Left kidney (tissue), 2 donors: ENCODE results near the gene COL4A3. TPM values are rescaled to one million over a fixed set of nuclear protein-coding genes. Genes with fewer than 3 reads are reported as not detected.
"Not testable (repeated sequence)": the region's sequence is repeated elsewhere in the genome, so short reads cannot be mapped to it uniquely, and the experiment has no call there.

Experiments used
- DNase-seq: peaks from one replicate; pipeline ENCODE4 v3.0.0-alpha.2; 2013
- polyA plus RNA-seq: library from polyadenylated mRNA; unstranded; fragments of 120-200 nt; gene quantifications from one replicate; pipeline ENCODE4 v1.2.1, GENCODE V29; 2013; ENCODE audit not compliant: insufficient read length

Gene COL4A3
- polyA plus RNA-seq, 1 donor = 79.8 TPM

DNA sequence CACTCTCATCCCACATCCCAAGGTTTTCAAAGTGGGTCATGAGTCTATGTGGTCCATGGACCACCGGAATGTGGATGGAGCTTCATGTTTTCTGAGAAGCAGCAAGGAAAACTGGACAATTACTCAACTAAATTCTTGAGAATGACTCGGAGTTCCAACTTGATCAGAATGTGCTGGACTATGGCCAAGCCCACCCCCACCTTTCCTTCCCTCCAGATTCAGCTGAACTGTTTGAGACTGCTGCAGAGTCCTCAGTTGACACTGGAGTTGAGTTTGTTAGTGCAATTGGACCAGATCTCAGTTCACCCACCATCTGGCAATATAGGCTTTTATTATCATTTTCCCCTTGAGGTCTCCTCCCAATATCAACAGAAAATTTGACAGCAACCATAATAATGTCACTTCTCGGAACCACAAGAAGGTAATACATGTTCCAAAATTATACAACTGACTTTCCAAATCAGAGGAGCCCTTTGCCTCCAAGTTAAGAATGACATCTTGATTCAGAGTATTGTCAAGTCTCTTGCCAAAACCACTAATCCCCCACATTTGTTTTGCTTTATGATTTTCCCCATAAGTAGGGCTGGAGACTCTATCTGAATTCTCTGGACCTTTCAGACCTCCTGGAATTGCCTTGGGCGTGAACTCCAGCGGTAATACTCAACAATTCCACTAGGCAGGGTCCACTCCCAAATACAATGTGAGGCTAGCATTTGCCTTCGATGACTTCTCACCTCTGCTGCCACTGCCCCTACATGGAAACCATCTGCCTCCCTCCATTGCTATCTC lies 9.2 kb upstream of the COL4A3 start:
- no peak for DNase-seq

DNA sequence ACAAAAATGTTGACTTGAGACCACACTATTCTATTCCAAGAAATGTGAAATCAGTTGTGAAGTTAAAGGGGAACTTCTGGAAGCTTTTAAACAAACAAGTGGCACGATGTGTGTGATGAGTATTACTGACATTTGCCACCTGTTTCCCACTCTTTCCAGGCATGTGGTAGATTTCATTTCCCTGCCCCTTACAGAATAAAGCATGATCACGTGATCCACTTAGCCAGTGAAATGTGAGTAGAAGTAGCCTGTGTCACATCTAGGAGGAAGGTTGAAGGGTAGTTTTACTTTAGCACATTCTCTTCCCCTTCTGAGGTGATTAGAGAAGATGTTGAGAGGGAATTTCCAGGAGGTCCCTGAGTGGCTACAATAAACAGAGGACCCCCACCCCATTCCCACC lies 4.3 kb upstream of the COL4A3 start:
- no peak for DNase-seq

DNA sequence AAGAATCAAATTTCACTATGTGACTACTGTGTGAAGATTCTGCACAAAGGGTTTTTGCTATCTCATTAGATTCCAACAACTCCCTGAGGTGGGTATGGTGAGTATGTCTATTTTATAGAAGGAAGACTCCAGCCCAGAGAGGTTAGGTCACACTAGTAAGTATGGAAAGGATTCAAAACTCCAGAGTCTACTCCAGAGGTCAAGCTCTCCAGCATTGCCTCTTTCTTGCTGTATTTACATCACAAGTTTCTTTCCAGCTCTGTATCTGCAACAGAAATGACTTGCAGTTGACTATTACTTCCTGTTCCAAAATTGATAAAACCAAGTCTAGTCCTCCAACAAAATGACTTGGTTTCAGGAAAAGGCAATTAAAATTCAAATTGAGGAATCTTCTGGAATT lies 2.5 kb upstream of the COL4A3 start:
- DNase-seq = no peak

DNA sequence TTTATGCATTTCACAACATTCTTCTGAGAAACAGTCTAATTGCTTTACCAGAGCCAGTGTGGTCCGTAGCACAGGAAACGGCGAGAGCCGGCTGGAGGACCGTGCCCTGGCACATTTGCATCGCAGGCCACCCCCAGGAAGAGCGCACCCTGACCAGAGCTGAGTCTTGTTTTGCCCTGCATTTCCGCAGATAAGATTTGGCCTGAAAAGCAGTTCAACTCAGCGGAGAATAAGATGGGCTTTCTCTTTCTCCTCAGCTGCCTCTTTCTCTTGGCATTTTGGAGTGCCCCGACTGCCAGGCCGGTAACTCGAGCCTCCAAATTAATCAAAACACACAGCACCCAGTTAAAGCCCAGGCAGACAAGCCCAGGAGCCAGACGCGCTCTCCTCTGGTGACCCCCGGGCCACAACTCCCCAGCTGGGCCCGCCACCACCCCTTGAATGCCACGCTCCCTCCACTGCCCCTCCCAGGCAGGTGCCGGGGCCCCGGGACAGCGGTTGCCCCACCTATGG lies 883 bp upstream of the COL4A3 start:
- DNase-seq = no peak

DNA sequence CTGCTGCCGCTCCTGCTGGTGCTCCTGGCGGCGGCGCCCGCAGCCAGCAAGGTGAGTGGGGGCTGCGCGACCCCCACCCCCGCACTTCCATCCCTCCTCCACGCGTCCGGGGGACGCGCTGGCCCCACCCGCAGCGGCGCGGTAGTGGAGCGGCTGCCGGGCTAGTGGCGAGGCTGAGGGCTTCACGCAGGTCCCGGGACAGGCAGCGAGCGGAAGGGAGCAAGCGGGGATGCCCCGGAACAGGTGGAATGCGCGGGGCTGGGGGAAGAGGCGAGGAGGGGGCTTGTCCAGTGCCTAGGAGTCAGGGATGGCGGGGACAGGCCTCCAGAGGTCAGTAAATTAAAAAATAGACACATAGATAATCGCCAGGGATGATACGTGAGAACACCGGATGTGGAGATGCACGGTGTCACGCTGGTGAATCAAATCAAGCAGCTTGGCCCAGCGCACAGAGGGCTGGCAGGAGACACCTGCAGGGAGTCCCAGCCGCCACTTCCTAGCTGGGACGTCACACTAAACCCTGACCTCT lies 403 bp downstream of the COL4A3 start:
- no peak for DNase-seq

DNA sequence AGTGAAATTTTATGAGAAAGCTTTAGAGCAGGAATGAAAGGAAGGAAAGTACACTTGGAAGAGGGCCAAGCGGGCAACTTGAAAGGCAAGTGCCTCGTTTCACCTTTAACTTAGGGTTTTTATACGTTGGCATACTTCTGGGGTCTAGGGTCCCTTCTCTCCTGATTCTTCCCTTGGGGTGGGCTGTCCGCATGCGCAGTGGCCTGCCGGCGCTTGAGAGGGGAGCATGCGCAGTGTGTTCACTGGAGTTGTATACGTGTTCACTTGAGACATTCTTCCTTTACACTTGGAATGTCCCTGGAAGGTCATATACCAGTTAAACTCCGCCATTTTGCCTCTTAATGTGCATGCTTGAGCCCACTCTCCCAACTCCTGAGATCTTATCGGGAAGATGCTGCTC lies 7.4 kb downstream of the COL4A3 start:
- DNase-seq = not testable (repeated sequence)

DNA sequence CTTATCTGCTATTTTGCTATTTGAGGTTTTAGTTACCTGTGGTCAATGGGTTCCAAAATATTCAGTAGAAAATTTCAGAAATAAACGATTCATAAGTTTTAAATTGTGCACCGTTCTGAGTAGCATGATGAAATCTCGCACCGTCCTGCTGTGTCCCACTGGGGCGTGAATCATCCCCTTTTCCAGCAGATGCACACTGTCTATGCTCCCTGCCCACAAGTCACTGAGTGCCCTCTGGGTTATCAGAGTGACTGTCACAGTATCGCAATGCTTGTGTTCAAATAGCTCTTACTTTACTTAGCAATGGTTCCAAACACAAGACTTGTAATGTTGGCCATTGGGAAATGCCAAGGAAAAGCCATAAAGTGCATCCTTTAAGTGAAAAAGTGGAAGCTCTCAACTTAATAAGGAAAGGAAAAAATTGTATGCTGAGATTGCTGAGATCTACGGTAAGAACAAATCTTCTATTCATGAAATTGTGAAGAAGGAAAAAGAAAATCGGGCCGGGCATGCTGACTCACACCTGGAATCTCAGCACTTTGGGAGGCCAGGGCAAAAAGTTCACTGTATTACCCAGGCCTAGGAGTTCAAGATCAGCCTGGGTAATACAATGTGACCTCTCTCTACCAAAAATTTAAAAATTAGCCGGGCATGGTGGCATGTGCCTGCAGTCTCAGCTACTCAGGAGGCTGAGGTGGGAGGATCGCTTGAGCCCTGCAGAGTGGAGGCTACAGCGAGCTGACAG lies 13.3 kb downstream of the COL4A3 start:
- no peak for DNase-seq

DNA sequence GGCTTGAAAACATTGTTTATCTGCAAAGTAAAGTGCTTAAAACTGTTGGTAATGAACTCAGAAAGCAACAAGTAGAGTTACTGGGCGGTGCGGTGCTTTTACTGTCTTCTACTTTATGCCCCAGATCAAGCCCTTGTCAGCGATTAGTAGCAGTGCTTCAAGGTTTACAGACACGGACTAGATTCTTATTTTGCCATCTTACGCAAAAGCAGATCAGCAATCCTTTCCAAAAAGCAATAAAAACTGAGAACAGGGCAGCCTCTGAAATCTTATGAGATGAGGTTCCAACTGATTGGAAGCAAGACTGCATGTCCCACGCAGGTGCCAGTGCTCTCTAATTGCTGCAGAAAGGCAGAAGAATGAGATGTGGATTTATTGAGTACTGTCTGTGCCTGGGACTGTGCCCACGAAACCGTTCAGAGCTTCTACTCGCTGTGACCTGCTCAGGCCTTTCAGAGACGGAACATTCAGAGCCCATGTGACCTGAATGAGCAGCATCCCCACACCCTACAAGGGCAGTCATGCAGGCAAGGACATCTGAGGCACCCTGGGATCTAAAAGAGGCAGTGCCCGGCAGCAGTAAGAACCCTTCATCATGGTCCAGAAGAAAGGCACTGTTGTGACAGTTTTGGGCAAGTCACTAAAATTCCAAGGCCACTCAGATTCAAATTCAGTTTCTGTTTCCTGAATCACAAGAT lies 15.7 kb downstream of the COL4A3 start:
- no peak for DNase-seq

DNA sequence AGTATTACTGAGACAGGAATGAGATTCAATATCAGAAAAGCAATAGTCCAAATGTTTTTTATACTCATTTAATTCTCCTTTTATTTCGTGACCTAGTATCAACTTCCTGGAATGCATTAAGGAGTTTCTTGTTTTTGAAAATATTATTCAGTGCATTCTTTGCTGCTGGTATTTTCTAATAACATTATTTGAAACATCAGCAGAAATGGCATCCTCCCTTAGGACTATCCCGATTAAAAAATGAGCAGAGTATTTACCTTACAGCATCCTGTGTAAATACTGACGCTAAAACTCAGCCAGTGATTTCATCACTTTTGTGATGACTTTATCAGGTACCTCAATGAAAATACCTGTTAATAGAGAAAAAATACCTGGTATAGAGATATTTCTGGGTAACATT lies 16.3 kb downstream of the COL4A3 start:
- DNase-seq = no peak

DNA sequence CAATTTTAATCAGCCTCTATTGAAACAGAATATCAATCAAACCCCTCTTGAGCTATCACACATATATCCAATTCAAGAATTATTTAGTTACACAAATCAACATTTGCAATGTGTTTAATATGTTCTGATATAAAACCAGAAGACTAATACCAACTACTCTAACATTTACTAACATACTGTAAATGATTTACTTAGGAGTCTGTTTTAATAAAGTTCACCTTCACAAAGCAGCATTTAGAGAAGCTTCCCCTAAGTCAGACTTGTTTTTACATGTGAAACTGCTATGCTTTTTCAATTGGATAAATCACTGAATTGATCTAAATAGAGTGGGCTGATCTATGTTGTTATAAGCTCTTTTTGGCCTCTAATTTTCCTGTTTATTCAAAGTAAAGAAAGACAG lies 18.3 kb downstream of the COL4A3 start:
- no peak for DNase-seq

DNA sequence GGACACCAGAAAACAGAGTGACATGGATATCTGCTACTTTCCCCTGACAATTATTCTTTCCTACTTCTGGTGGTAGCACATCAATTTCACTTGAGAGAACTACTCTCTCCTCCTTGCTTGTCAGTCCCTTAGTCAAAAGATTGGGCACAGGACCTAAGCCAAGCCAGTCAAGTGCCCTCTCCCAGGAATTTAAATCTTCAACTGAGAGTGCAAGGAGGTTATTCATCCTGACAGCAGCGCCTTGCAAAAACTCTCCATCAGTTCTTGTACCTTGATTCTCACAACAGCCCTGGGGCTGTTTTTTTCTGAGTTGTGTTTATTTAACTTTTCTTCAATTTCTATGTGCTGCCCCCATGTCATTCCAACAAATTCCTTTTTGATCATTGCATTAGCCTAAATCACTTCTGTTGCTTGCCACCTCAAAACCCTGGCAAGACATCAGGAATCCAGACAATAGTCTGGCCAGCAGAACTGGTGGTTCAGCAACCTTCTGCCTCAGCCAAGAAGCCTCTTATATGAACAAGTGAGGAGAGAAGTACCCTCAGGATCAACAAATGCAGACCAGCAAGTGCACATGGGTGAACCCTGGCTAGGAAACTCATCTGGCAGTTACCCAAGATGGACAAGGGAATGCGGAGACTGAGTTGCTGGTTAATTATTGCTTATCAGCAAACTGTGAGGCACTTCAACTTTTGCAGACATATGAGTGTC lies 19.4 kb downstream of the COL4A3 start:
- DNase-seq = no peak

DNA sequence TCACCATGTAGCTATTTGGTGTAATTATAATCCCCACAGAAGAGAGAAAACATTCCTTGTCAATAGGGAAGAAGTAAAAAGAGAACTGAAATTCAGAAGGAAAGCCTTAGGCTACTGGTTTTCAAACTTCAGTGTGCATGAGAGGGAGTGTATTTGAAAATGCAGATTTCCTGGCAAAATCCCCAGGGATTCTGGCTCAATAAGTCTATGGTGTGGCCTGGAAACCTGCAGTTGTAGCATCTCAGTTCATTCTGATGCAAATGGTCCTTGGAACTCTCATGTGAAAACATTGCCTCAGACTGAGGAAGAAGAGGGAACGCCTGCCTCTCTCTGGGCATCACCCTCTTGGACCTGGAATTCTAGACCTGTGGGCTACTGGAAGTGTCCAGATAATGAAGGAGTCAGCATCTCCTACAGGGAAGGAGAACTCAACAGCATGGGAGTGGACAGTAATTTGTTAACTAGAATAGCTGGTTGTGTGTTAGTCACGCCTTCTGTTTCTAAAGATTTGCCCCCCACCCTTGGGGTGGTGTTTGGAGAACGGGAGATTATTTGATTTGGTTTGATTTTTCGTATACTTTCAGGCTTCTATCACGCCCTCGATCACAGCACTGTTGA lies 21.3 kb downstream of the COL4A3 start:
- no peak for DNase-seq

DNA sequence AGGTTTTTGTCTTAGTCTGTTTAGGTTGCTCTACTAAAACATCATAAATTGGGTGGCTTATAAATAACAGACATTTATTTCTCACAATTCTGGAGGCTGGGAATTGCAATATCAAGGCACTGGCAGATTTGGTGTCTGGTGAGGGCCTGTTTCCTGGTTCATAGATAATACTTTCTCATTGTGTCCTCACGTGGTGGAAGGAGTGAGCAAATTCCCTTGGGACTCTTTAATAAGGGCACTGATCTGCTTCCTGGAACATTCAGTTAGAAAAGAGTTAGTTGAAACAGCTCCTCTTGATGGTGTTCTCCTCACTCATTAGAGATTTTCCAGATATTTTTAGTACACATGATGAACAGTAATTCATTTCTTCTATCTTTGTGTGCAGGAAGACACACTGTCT lies 22.3 kb downstream of the COL4A3 start:
- DNase-seq = no peak

DNA sequence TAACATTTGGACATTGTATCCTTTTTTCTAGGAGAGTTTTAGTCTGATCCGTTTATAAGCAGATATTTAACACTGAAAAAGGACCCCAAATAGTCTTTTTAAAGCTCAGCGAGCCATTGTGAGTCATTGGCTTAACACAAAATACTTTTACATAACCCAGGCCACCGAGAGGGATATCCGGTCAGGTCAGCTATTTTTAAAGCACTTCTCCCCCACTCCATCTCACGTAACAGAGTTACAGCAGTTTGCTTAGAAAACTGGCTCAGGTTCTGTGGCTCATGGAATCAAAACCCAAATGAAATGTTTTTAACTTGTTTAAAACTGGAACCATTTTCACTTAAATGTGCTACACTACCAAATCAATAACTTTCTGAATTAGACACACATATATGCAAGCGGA lies 23.9 kb downstream of the COL4A3 start:
- no peak for DNase-seq

DNA sequence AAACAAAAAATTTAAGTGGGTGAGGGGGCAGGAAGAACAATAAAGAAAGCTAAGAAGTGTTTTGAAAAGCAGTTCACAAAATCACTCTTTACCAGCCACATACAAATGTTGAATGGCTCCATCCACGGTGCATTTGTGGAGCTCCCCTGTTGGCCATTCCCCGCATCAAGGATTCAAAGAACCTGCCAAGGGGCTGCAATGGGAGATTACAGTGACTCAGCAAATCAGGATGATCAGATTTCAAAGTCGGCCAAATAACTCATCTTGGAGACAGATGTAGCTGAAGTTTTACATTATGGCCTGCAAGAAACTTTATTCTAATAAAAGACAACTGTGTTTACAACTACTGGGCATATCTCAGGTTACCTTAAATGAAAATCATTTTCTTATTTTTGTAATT lies 26.9 kb downstream of the COL4A3 start:
- no peak for DNase-seq

DNA sequence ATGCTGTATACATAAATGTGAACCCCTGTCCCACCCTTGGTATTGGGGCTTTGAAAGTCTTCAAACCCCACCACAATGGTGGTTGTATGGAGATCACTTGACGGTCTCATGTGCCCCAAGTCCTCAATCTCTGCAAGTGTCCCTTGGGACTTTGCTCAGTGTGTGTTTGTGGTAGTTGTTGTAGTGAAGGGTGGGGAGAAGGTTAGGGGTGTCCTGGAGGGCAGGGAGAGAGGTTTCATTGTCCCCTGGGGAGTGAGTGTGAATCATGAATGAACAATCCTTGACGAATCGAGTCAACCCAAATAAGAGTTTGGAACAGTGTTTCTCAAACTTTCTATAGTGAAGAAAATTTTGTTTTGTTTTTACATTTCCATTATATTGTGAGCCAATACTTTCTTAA lies 28.1 kb downstream of the COL4A3 start:
- DNase-seq = no peak

DNA sequence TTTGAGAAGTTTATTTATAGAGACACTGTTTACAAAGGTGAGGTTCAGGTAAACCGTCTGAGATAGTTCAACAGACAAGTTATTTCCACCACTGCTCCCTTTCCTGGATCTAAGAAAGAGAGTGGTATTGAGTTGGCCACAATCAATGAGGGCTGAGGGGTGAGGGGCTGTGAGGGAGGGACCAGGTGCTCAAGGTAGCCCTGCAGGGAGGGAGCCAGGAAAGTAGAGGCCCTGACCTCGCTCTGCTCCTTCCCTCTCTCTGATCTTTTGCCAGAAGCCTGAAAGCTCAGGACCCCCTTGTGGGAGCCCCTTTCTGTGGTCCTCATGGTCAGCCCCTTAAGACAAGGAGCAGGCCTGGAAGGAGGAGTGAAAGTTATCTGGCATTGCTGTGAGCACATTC lies 29.8 kb downstream of the COL4A3 start:
- no peak for DNase-seq

DNA sequence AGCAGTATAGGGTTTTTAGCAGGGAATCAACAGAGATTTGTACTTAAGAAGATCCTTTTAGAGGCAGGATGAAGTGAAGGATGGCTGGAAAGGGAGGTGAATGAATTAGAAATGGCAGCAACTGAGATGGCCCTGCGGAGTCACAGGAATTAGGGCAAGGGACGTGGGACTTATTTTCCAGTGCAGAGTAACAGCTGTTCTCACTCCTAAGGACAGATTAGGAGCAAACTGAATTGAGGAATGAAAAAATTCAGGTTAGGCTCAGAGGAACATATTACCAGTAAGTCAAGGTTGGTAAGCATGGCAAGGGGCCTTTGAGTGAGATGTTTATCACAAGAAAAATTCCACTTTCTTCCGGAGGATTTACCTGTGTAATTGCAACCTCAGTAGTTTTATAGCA lies 34.4 kb downstream of the COL4A3 start:
- DNase-seq = no peak

DNA sequence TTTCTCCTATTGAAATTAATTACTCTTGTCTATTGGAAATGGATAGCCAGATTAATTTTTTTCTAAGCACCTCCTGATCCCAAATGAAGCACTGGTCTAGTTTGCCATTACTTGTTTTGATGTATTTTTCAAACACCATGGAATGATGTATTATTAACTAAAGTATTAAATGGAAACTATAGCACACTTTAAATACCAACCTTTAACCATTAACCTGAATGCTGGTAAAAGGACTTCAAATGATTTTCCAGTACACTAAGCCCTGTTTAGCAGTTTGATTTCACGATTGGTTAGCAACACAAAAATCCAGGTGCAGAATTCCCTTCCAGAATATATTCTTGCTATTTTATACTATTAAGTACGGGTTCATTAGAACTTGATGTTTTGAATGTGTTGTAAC lies 37.3 kb downstream of the COL4A3 start:
- no peak for DNase-seq

DNA sequence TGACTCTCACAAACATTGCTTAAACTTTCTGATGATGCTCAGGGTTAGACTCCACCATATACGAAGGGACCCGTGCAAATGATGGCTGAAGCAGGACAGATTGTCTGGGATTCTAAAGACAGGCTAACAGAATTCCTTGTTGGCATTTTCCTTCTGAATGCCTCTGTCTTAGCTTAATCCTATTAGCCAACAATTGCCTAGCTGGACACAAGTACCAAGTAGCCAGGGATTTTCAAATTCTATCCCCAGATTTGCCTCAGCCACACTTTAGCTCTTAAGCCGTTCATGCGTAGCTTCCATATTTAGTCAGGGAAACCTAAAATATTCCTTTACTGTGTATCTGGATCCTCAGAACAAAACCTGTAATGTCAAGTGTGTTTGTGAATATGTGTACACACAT lies 40.0 kb downstream of the COL4A3 start:
- no peak for DNase-seq

DNA sequence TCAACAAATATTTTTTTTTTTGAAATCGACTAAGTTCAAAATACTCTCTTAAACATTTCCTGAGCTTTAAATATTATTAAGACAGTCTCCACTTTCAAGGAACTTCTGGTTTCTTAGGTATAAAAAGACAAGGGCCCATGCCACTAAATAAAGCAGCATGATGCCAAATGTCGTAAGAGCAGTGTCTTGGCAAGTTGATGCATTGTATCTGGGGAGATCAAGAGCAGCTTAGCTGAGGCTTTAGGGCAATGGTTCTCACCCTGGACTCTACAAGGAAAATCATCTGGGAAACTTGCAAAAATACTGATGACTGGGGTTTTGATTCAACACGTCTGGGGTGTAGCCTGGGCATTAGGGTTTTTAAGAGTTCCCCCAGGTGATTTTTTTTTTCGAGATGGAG lies 41.3 kb downstream of the COL4A3 start:
- no peak for DNase-seq

DNA sequence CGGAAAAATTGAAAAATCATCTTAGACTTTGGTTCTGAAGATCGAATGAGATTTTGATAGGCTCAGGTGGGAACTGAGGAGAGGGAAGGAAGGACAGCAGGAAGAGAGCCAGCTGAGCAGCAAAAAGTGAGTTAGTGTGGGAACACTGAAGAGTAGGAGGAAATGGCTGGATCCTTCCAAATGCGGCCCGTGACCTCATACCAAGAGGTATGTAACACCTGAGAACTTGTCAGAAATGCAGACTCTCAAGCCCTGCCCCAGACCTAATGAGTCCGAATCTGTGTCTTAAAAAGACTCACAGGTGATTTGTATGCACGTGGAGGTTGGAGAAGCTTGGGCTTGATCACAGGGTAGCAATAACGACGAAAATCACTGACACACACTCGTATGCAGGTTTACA lies 42.0 kb downstream of the COL4A3 start:
- DNase-seq = no peak
